ENCODE results near the gene CYP27C1. TPM values are rescaled to one million over a fixed set of nuclear protein-coding genes. Genes with fewer than 3 reads are reported as not detected.

Gene CYP27C1
- polyA plus RNA-seq, 1 donor from 2014 or later, result 0.84 TPM

GRCh38 chr2:127150996-127151395 lies 69.1 kb downstream of the CYP27C1 start:
- Histone ChIP-seq H2AFZ (ENCODE audit: low read depth, low read length) (no peak overlapping the region), H3K4me2 (ENCODE audit: low read length) (no peak overlapping the region), H3K9me3 (ENCODE audit: low read length) (no peaks in the 10 kb centered on the region), H3K27ac (ENCODE audit: low read length) (no peak overlapping the region), H3K9me2 (ENCODE audit: insufficient read depth, low read length) (no peaks in the 10 kb centered on the region), H3K36me3 (ENCODE audit: insufficient read depth, low read length) (no peaks in the 10 kb centered on the region), H3K79me2 (replicated peaks; ENCODE audit: insufficient read depth, low read length) (no peaks in the 10 kb centered on the region), H3F3A (ENCODE audit: insufficient read depth, low read length, poor library complexity, severe bottlenecking) (no peaks in the 10 kb centered on the region), H3K9ac (ENCODE audit: low read length) (no peak overlapping the region), H3K27me3 (ENCODE audit: insufficient read depth, low read depth, low read length) (no peaks in the 10 kb centered on the region), H4K20me1 (ENCODE audit: insufficient read depth) (no peaks in the 10 kb centered on the region), H3K4me3 (ENCODE audit: low read length) (no peak overlapping the region)
- no peak for TF ChIP-seq POLR2AphosphoS5 (IDR thresholded peaks at IDR 0.05)
- TF ChIP-seq EP300 (conservative IDR thresholded peaks at IDR 0.05; ENCODE audit: poor library complexity, severe bottlenecking), result no peak
- TF ChIP-seq MXI1 (conservative IDR thresholded peaks at IDR 0.05; ENCODE audit: poor library complexity, severe bottlenecking), result no peak

- H3K27me3 ChIP-seq (ENCODE audit: insufficient read depth, low read depth, low read length), result no peaks in the 10 kb centered on the region
- H3K4me3 ChIP-seq (ENCODE audit: low read length), result no peak overlapping the region
- no peak overlapping the region for H2AFZ ChIP-seq (ENCODE audit: low read depth, low read length)
- no peak overlapping the region for H3K4me2 ChIP-seq (ENCODE audit: low read length)
- no peak for TF ChIP-seq SMC3 (conservative IDR thresholded peaks at IDR 0.05; ENCODE audit: poor library complexity)
- TF ChIP-seq RAD21 (conservative IDR thresholded peaks at IDR 0.05), result no peak
- no peak for TF ChIP-seq REST (IDR thresholded peaks at IDR 0.05; ENCODE audit: borderline replicate concordance)
- TF ChIP-seq TAF1 (IDR thresholded peaks at IDR 0.05; ENCODE audit: low read depth), result no peak
- TF ChIP-seq CTCF (IDR thresholded peaks at IDR 0.05; ENCODE audit: poor library complexity, severe bottlenecking), result no peak
- TF ChIP-seq POLR2AphosphoS5 (IDR thresholded peaks at IDR 0.05), result no peak
- TF ChIP-seq EP300 (conservative IDR thresholded peaks at IDR 0.05; ENCODE audit: poor library complexity, severe bottlenecking), result no peak
- no peak for TF ChIP-seq MXI1 (conservative IDR thresholded peaks at IDR 0.05; ENCODE audit: poor library complexity, severe bottlenecking)
- no peak for TF ChIP-seq EZH2 (IDR thresholded peaks at IDR 0.05; ENCODE audit: borderline replicate concordance, insufficient read depth, low read length, poor library complexity, severe bottlenecking)
- no peaks in the 10 kb centered on the region for H3K79me2 ChIP-seq (replicated peaks; ENCODE audit: insufficient read depth, low read length)
- H3K9ac ChIP-seq (ENCODE audit: low read length), result no peak overlapping the region
- no peaks in the 10 kb centered on the region for H3F3A ChIP-seq (ENCODE audit: insufficient read depth, low read length, poor library complexity, severe bottlenecking)
- no peaks in the 10 kb centered on the region for H3K9me2 ChIP-seq (ENCODE audit: insufficient read depth, low read length)
- no peaks in the 10 kb centered on the region for H4K20me1 ChIP-seq (ENCODE audit: insufficient read depth)
- no peaks in the 10 kb centered on the region for H3K36me3 ChIP-seq (ENCODE audit: insufficient read depth, low read length)
- H3K27ac ChIP-seq (ENCODE audit: low read length), result no peak overlapping the region
- H3K9me3 ChIP-seq (ENCODE audit: low read length), result no peaks in the 10 kb centered on the region
These were observed 70.7 kb downstream of the CYP27C1 start for GRCh38 chr2:127149384-127149783.

Data from neural cell (in vitro differentiated cells).